ENCODE data around the gene INSC. TPM values are rescaled to one million over a fixed set of nuclear protein-coding genes. Genes with fewer than 3 reads are reported as not detected.

The INSC gene
- total and polyA plus RNA-seq, 9 of the 15 experiments (the other 6 are each of a cell fraction or from before 2014, with no cell fraction given): not detected

DNA sequence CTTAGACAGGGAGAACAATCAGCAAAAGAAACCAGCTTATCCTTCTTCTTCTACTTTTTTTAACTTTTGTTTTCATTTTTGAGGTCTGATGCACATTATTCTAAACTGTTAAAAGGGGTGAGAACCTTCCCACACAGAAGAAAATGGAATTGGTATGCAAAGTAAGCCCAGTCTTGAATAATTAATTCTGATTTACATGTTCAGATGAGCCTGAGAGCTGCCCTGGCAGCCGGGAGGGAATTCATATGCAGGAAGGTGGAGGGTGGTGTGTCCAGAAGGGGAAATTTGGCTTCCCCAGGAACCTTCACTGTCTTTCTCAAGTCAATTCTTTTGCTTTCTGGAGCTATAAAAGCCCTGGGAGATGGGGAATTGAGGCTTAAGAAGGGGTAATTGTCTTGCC, 181.0 kb downstream of the INSC start:
- no peaks in the 10 kb centered on the region for H3K4me1 ChIP-seq (replicated peaks in 1 of 2; ENCODE audit: control insufficient read depth in 2 of 2, insufficient read depth in 2 of 2, low read length in 2 of 2)
- H3K9me1 ChIP-seq (ENCODE audit: control insufficient read depth, insufficient read depth, low read length): no peaks in the 10 kb centered on the region
- 0% methylated on average over 1 of the region's 1 CpG for WGBS (ENCODE audit: insufficient coverage, low coverage, missing lambda C conversion rate)
- no peak overlapping the region for H3K4me3 ChIP-seq
- intact Hi-C loops (cut with micrococcal nuclease): no loop called here
- no peak overlapping the region for H3K27ac ChIP-seq (ENCODE audit: extremely low read depth, low read depth, low read length)
- no peaks in the 10 kb centered on the region for H3K79me2 ChIP-seq (ENCODE audit: control insufficient read depth, insufficient read depth, low read length)
- no peaks in the 10 kb centered on the region for H3K9me3 ChIP-seq (replicated peaks; ENCODE audit: control insufficient read depth, insufficient read depth, low read depth, low read length)
- H3K27me3 ChIP-seq (ENCODE audit: control insufficient read depth in 2 of 2, insufficient read depth in 2 of 2, low read length in 2 of 2): no peaks in the 10 kb centered on the region; a peak in 1 of 5 replicates
- H4K20me1 ChIP-seq (replicated peaks; ENCODE audit: control insufficient read depth, insufficient read depth, low read length): no peaks in the 10 kb centered on the region
- BruUV-seq (replicated peaks): no TSS peak
- no peak for DNase-seq (ENCODE audit: extremely low read depth in 1 of 4, low spot score in 3 of 4)
- in situ Hi-C loops (cut with MboI): no loop called here
- no peak for ATAC-seq
- no peak overlapping the region for H3K4me2 ChIP-seq (ENCODE audit: insufficient read depth, low read length)
- ChIA-PET CTCF (ENCODE audit: low intra/inter-chr PET ratio) (no interaction called here), POLR2A (no interaction called here)
- H2AFZ ChIP-seq (ENCODE audit: low read depth, low read length): no peak overlapping the region
- no peak for FAIRE-seq
- no peaks in the 10 kb centered on the region for H3K36me3 ChIP-seq (ENCODE audit: control insufficient read depth, insufficient read depth, low read length)
- no peak overlapping the region for H3K9ac ChIP-seq (ENCODE audit: insufficient read depth in 1 of 2, low read depth in 2 of 2, low read length in 2 of 2)
- TF ChIP-seq MEIS2 (IDR thresholded peaks at IDR 0.05; ENCODE audit: partially characterized antibody) (no peak), ZNF224 (CRISPR knock-in tag; IDR thresholded peaks at IDR 0.05) (no peak), U2AF2 (optimal IDR thresholded peaks at IDR 0.05; ENCODE audit: low read depth, low read length) (no peak), GTF2E2 (tag; IDR thresholded peaks at IDR 0.05) (no peak), FOXJ3 (CRISPR knock-in tag; IDR thresholded peaks at IDR 0.05) (no peak), XRCC4 (IDR thresholded peaks at IDR 0.05; ENCODE audit: extremely low read depth, insufficient read depth, insufficient read length) (no peak), CTBP1 (IDR thresholded peaks at IDR 0.05; ENCODE audit: borderline replicate concordance) (no peak), POLR2H (tag; IDR thresholded peaks at IDR 0.05; ENCODE audit: low read depth) (no peak), ZSCAN29 (IDR thresholded peaks at IDR 0.05) (no peak), PTTG1 (tag; IDR thresholded peaks at IDR 0.05; ENCODE audit: low read depth) (no peak), HDAC8 (tag; IDR thresholded peaks at IDR 0.05) (no peak), CREM (IDR thresholded peaks at IDR 0.05; ENCODE audit: low read depth) (no peak), NR4A1 (CRISPR knock-in tag; IDR thresholded peaks at IDR 0.05) (no peak), NR4A1 (tag; IDR thresholded peaks at IDR 0.05) (no peak), TRIM28 (IDR thresholded peaks at IDR 0.05) (no peak), CC2D1A (IDR thresholded peaks at IDR 0.05) (no peak)
- TF ChIP-seq, protein P1, sequence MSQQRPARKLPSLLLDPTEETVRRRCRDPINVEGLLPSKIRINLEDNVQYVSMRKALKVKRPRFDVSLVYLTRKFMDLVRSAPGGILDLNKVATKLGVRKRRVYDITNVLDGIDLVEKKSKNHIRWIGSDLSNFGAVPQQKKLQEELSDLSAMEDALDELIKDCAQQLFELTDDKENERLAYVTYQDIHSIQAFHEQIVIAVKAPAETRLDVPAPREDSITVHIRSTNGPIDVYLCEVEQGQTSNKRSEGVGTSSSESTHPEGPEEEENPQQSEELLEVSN (IDR thresholded peaks at IDR 0.05; ENCODE audit: borderline replicate concordance in 1 of 2, extremely low read depth in 1 of 2, insufficient read depth in 1 of 2, insufficient read length in 1 of 2, low read depth in 1 of 2, low read length in 1 of 2, poor library complexity in 1 of 2, severe bottlenecking in 1 of 2): no peak
- TF ChIP-seq, protein P2, sequence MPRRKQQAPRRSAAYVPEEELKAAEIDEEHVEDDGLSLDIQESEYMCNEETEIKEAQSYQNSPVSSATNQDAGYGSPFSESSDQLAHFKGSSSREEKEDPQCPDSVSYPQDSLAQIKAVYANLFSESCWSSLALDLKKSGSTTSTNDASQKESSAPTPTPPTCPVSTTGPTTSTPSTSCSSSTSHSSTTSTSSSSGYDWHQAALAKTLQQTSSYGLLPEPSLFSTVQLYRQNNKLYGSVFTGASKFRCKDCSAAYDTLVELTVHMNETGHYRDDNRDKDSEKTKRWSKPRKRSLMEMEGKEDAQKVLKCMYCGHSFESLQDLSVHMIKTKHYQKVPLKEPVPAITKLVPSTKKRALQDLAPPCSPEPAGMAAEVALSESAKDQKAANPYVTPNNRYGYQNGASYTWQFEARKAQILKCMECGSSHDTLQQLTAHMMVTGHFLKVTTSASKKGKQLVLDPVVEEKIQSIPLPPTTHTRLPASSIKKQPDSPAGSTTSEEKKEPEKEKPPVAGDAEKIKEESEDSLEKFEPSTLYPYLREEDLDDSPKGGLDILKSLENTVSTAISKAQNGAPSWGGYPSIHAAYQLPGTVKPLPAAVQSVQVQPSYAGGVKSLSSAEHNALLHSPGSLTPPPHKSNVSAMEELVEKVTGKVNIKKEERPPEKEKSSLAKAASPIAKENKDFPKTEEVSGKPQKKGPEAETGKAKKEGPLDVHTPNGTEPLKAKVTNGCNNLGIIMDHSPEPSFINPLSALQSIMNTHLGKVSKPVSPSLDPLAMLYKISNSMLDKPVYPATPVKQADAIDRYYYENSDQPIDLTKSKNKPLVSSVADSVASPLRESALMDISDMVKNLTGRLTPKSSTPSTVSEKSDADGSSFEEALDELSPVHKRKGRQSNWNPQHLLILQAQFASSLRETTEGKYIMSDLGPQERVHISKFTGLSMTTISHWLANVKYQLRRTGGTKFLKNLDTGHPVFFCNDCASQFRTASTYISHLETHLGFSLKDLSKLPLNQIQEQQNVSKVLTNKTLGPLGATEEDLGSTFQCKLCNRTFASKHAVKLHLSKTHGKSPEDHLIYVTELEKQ (CRISPR knock-in tag; IDR thresholded peaks at IDR 0.05): no peak
- TF ChIP-seq, protein P3, sequence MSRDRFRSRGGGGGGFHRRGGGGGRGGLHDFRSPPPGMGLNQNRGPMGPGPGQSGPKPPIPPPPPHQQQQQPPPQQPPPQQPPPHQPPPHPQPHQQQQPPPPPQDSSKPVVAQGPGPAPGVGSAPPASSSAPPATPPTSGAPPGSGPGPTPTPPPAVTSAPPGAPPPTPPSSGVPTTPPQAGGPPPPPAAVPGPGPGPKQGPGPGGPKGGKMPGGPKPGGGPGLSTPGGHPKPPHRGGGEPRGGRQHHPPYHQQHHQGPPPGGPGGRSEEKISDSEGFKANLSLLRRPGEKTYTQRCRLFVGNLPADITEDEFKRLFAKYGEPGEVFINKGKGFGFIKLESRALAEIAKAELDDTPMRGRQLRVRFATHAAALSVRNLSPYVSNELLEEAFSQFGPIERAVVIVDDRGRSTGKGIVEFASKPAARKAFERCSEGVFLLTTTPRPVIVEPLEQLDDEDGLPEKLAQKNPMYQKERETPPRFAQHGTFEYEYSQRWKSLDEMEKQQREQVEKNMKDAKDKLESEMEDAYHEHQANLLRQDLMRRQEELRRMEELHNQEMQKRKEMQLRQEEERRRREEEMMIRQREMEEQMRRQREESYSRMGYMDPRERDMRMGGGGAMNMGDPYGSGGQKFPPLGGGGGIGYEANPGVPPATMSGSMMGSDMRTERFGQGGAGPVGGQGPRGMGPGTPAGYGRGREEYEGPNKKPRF (IDR thresholded peaks at IDR 0.05; ENCODE audit: low read depth, low read length): no peak
